Endothelial cell of hepatic sinusoid (primary cell): ENCODE results near the gene INPP4A.

Source experiments
- in situ Hi-C: cut with HindIII; loops from 2 replicates; pipeline ENCODE4 v1.10.0; 2017; ENCODE audit warnings: low sequenced_read_pairs

The INPP4A gene

DNA sequence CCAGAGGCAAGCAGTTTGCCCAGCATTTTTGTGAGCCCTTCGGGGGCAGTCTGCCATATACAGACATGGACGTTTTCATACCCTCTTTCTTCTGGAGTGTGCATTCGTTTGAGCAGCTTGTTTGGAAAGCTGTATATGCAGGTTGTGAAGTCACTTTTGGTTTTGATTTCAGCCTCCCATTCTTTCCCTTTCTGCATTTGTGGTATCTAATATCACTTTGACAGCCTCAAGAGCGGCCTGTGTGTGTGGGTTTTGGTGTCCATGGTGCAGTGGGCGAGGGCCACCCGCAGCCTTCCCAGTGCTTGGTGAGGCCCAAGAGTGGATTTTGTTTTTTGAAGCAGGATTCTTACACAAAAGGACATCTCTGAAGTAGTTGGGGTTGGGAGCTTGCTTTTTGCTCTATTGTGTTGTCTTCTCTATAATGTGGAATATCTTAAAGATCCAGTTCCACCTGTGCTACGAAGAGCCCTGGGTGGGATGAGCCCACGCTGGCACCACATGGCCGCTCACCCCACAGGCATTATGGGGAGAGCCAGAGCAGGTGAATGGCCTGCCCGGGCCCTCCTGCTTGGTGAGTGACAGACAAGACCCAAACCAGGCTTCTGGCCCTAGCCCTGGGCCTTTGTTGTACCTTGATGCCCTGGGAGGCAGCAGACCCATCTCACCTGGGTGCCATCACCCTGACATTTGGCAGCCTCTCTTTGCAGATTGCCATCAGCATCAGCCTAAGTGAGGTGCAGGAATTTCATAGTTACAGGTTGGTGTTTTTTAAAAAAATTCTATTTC is 29.5 kb downstream of the INPP4A start:
- in situ Hi-C loops, result no loop called here

DNA sequence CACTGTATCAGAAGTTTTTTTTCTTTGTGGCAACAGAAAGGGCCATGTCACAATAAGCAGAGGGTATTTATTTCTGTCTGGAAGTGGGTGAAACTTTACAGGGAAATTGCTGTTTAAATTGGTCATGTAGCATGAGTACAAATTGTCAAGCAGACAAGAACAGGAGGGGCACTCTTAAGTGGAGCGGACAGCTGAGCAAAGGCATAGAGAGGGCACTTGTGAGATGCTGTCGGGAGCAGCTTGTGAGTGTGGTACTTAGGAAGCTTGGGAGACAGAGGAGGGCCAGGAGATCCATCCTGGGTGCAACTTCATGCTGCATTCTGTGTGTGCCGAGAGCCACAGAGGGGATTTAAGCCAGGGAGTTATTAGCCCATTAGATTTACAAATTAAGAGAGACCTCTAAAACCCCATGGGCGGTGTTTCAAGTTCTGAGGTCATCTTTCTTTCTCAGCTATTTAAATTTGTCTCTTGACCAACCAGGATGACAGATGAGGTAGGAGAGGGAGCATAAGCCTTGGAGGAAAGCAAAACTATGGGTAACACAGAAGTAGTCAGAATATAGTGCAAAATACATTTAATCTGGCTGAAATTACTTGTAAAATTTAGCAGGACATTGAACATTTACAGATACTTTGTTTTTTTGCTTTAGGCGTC is 30.4 kb downstream of the INPP4A start:
- in situ Hi-C loops, result no loop called here

DNA sequence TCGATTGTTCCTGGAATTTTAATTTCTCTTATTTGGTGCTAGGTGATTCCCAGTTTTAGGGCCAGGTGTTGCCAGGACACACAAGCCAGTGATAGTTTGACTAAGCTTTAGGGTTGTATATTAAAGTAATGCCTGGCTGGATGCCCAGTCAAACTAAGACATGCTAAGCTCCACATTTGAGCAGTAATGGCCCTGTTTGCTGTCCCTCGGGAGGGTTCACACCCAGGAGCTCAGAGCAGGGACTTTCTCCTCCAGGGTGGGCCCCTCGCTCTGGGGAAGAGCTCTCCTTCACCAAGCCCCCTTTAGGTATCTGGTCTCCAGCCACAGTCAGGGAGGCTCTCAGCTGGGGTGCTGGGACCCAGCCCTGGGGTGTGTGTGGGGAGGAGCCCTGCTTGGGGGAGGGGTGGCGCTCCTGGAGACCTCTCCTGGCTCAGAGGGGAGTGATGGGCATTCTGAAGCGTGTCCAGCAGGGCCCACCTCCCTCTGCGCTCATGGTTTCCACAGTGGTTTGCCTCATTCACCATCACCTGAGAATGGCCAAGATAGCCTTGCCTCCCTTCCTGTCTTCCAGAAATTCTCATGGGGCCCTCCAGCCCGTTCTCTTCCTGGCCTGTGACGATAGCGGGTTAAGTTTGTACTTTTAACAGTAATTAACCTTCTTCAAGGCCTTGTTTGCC is 31.7 kb downstream of the INPP4A start:
- in situ Hi-C loops, result no loop called here

DNA sequence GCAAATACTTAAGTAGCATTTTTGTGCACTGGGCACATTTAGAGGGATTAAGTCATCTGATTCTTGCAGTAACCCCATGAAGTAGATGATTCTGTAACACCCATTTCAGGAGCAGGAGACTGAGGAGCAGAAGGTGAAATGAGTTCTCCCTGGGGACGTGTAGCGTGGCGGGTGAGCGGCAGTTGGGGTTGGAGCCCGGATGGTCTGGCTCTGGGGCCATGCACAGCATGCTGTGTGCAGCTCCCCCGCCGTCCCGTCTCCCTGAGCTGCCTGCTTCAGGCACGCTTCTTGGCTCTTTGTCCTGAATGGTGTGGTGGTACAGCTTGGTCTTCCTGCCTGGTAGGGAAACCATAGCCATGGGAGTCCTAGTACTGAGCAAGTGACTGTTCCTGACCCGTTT is 32.4 kb downstream of the INPP4A start:
- in situ Hi-C loops, result no loop called here

DNA sequence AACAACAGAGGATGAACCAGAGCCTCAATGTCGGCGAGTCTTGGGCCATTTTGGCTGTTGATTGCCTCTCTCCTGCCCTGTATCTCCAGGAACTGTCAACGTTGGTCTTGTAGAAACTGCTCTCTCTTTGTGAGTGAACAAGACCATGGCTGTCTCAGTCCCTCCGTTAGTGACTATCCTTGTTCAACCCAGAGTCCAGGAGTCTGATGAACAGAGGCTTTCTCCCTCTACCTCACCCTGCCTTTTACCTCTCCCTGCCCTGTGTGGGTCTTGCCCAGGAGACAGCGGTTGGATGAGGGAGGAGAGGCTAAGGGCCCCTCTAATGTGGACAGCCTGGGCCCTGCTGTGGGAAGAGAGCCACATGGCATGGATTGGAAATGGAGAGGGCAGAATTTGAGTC is 32.8 kb downstream of the INPP4A start:
- in situ Hi-C loops, result no loop called here

DNA sequence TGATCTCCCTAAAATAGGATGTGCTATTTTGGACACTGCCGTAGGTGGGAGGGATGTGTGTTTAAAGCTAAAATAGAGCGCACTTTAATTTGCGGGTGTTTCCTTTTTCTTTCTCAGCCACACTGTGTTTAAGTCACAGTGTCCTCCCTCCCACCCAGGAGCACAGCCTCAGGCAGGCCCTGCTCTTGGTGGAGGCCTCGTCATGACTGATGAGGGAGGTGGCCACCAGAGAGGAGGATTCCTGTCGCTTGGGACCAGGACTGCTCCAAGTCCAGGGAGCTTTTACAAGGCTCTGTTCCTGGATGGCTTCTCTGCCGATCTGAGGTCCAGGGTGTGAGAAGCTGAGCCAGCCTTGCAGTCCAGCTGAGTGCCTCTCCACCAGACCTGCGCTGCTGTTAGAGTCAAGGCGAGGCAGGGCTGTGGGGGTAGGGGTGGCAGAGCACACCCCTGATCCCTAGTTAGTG is 33.5 kb downstream of the INPP4A start:
- in situ Hi-C loops, result no loop called here

DNA sequence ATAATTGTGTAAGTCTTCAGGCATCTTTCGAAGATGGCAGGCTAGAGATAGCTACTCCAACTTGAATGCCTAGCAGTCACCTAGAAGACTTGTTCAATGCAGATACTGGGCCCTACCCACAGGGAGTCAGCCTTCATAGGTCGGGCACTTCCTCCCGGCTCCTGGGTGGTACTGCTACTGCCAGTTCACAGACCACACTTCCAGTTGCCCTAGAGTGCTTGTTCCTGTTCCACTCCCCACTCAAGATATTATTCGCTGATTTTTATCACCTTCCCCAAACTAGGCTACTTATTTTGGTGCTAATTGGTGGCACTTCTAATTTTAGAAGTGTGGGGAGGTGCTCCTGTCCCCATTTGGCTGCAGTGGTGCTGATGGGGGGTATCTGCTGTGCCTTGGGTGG is 34.2 kb downstream of the INPP4A start:
- in situ Hi-C loops, result no loop called here

DNA sequence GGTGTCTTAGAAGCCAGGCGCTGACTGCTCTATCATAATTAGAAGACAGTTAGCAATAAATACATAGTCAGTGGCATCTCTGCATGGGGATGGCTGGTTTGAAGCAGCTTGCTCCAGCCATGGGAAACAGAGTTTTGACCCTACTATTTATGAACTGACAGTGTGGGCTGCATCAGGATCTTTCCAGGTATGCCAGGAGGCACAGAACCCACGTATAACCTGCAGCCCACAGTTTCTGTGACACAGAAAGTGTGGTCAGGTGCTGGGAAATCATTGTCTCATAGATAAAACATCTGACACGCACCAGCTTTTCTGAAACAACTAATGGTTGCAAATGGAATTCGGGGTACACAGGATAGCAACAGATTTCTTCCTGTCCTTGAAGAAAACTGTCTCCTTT is 34.7 kb downstream of the INPP4A start:
- in situ Hi-C loops, result no loop called here

DNA sequence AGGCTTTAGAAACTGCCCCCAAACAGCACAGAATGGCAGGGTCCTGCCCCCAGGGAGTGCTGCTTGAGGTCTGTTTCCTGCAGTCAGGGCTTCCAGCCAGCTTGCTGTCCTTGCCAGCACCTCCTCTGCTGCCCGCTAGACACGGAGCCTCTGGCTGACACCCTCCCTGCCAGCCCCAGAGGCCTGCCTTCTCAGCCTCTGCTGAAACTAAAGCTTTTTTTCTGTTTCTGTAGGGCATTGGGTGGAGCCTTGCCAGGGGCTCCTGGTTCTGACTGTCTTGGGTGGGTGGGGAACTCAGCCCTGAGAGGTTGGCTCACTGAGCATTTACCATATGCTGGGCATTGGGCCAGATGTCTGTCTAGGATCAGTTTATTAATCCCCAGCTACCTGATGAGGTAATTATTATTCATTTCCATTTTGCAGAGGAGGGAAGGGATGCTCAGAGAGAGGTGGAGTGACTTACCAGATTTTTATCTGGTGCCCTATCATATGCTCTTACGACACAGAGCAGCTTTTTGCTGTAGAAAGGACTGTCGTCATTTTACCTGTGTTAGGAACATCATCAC is 35.4 kb downstream of the INPP4A start:
- in situ Hi-C loops, result no loop called here

DNA sequence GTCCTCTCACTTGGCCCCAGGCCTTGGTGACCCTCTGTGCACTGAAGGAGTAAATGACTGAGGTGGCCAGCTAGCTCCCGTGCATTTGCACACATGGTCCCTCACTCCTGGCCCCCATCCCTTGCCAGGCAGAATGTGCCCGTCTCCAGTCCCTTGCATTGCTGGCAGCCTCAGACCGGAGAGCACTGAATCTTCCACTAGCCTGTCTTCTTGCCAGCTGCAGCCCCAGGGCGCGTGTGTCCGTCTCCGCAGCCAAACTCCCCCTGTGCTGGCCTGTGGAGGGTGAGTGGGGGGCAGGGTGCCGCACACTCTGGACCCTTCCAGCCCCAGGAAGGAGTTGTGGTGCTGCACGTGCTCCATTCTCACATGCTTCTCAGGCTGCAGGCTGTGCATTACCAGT is 35.9 kb downstream of the INPP4A start:
- in situ Hi-C loops, result no loop called here

DNA sequence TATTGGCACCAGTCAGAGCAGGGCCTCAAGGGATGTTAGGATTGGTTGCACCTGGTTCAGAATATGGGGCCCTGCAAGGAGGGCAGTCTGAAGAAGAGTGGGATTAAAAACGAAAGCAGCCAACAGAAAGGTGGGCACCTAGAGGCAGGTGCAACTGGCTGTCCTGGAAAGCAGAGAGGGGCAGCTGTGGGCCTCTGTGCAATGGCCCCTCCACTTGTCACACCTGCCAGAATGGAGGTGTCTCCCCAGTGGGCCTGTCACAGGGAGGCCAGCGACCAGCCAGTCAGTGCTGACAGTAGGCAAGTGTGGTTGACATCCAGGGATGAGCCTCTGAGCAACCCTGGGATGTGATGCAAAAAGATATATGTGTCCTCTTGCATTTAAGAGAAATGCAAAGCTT is 37.7 kb downstream of the INPP4A start:
- in situ Hi-C loops, result no loop called here

DNA sequence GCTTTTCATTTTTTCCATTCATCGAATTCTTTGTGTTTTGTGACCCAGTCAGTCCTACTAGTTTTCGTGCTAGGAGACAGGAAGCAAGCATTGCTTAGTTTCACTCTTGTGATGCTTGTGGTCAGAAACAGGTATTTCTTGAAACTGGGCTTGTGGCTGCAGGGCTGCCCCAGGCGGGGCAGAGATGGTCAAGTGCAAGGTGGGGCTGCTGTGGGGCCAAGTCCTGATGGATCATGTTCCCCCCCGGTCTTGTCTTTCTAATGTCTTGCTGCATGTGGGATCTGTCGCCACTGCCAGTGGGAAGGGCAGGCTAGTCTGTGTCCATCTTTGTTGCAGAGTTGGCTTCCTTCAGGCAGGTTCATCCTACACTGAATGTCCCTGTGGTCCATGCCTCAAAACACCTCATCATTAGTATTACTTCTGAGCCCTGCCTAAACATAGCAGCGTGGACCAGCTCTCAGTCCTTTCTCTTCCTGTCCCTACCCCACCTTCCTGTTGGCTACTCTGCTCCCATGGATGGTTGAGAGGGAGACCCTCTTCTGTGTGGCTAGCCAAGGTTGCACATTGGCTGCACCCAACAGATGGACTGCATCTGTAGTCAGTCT is 38.7 kb downstream of the INPP4A start:
- in situ Hi-C loops, result no loop called here

DNA sequence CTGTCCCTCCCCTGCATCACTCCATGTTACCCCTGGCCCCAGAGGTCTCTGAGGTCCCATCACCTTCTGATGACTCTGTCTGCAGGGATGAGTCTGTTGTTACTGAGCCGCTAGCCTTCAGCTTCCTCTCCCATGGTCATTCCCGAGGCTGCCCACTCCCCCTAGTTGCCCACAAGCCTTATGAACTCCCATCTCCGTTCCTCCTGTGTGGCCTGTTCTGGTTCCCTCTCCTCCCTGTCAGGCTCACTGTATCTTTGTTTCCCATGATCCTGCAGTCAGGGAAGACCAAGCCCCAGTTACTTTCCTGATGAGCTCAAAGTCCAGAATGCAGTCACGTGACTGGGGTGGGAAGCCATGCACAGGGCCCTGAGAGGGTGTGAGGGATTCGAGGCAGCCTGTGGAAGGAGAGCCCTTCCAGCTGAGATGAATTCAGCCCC is 39.5 kb downstream of the INPP4A start:
- in situ Hi-C loops, result no loop called here

DNA sequence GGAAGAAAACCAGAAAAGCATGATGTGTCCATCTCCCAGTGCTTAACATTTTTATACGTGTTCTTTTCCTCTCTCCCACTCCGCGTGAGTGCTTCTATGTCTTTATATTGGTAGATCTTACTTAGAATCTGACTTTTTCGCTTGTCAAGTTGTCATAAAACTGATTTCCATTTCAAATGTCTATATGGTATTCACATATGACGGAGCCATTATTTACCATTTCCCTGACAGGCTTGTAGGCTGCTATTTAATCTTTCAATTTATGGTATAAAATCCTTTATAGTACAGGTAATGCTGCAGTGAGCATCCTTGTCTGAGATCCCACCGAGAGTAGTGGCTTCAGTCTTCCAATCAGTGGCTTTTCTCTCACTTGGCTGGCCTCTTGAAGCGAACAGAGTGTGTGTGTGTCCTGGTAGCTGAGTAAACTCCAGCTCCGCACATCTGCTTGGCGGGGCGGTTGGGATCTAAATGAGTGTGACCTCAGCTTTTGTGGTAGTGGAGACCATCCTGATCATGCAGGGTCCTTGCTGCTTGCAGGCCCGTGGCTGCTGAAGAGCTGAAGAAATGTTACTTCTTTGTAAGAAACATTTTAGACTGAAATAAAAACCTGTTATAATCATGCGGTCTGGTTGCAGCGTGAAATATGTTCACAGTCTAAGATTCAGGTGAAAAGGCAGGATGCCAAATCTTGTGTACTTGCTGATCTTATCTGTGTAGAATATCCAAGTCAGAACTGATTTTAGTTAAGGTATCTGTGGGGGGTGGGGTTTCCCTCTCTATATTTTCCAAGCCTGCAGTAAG is 40.2 kb downstream of the INPP4A start:
- in situ Hi-C loops, result no loop called here

DNA sequence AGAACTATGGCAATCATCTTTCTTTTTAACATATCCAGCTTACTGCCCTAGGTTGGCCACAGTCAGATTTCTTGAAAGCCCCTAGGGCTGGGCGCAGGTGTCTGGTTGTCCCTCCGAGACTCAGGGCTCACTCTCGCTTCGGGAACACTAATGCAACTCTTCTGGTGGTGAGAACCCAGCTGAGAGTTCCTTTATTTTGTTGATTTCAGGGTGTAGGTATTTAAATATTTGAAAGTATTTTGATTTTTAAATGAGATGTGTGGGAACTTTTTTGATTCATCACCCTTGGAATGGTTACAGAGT is 40.7 kb downstream of the INPP4A start:
- in situ Hi-C loops, result no loop called here

DNA sequence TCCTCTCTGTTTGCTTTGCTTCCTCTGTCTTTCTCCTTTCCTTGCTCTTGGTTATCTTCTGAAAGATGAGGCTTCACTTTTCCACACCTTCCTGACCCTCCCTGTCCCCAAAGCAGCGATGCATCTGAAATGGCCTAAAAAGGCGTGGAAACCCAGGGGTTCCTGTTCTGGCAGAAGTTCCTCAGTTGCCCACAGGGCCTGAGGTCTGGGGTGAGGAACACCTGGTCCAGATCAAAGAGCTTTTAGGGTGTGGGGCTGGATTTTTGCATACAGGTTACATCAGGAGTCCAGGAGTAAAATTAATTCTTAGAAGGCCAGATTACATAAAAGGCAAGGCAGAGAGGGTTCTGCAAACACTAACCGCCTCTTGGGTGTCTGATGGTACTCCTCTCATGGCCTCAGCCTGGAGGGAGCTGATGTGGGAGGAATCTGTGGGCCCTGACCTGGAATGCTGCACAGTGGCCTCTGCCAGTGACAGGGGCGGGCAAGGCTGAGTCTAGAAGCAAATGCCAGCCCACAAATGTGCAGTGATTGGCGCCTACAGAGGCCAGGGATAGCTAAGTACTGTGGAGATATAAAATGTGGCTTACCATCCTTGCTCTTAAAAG is 41.8 kb downstream of the INPP4A start:
- in situ Hi-C loops, result no loop called here

DNA sequence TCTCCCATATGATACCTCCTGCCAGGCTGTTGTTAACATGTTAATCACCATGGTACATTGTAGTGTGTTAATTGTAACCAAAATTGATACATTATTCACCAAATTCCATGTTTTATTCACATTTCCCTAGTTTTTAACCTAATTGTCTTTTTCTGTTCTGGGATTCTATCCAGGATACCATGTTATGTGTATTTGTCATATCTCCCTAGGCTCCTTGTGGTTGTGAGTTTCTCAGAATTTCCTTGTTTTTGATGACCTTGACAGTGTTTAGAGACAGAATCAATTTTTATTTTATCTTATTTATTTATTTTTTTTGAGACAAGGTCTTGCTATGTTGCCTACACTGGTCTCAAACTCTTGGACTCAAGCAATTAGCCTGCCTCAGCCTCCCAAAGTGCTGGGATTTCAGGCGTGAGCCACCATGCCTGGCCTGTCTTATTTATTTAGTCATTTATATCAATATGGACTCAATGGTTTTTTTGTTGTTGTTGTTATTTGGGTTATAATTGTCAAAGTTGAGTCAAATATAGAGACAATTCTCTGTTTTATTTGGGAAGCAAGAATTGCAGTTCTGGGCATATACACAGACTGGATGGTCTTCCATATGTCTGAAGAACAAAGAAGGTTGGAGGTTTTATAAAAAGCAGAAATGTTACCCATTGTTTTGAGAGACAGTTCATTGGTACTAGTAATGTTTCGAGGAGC is 42.6 kb downstream of the INPP4A start:
- in situ Hi-C loops, result no loop called here

DNA sequence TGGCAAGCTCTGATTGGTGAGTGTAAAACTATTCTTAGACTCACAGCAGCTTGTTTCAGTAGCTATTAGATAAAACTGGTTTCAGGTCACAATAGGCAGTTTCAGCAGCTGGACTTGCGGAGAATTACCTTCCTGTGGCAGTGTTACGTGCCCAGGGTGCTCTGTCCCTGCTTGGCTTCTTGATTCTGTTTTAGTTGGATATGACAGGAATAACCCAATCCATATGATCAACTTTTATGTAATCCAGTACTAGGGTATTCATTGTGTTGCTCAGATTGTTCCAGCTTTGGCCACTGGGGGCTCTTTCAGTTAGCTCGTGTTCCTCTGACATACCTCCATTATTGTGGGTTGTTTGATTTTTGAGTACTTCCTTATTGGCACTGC is 43.1 kb downstream of the INPP4A start:
- in situ Hi-C loops, result no loop called here

DNA sequence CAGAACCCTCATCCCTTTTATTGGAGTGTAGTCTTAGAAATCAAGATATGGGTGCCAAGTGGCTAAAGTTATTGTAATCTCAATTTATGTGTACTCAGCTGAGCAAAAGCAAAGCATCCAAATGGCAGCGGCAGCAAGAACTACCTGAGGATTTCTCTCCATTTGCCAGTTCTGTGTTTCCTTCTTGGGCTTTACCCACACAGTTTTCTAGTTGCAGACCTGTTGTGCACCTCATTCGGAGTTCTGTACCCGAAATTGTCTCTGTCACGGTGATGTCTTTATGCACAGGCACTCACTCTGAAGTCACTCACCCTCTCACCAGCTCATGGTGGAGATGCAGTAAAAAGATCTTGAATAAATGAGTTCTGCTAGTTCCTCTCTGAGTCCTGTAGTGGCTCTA is 43.6 kb downstream of the INPP4A start:
- in situ Hi-C loops, result no loop called here

DNA sequence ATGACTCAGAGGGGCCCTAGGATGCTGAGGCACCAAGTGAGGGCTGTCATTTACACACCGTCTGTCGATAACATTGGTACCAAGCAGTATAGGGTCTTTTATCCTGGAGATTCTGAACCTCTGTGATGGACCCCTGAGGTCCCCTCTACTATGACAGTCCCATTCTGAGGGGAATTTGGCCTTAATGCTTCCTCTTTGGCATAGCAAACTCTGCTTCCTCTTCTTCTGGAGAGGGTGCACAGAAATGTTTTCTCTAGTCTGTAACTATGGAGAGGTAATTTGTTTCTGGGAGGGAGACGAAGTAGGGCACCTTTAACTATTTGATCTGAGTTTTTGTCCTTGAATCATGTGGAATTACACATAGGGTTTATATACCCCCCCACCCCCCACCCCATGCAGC is 44.8 kb downstream of the INPP4A start:
- in situ Hi-C loops, result no loop called here
